Gastrocnemius medialis (tissue), 4 donors: Measurements from ENCODE around the gene KLHL33. TPM values are rescaled to one million over a fixed set of nuclear protein-coding genes. Genes with fewer than 3 reads are reported as not detected.

Source experiments
- ATAC-seq, 2 donors: fragments of 150-250 bp; one replicate each; pipeline ENCODE4 v1.9.1; 2016
- DNase-seq, 2 donors: peaks; one replicate each; pipeline ENCODE4 v3.0.0-alpha.2; 2019
- H3K27ac ChIP-seq, 4 donors: fragments of 200-600 bp; sonication (generic); 1 replicate in 1 of 4; 2 replicates in 3 of 4; pipeline ENCODE4 v1.5.1; 2016 to 2018; ENCODE audit warnings: mild to moderate bottlenecking in 2 of 4, moderate library complexity in 1 of 4
- H3K27me3 ChIP-seq, 3 donors: fragments of 200-600 bp; sonication (generic) in 2 of 3; 1 replicate in 1 of 3; 2 replicates in 2 of 3; pipeline versions ENCODE4 v1.5.1 to v1.6.0; 2016 to 2019; ENCODE audit warnings: mild to moderate bottlenecking in 1 of 3, moderate library complexity in 1 of 3
- H3K36me3 ChIP-seq, 2 donors: fragments of 200-600 bp; sonication (generic) in 1 of 2; one replicate each; pipeline ENCODE4 v1.5.1; 2017 to 2018
- H3K4me1 ChIP-seq, 2 donors: fragments of 200-600 bp; sonication (generic) in 1 of 2; one replicate each; pipeline ENCODE4 v1.5.1; 2016 to 2017; ENCODE audit warnings: mild to moderate bottlenecking in 2 of 2
- H3K4me3 ChIP-seq, 4 donors: fragments of 200-600 bp; sonication (generic) in 3 of 4; 1 replicate in 1 of 4; 2 replicates in 3 of 4; pipeline ENCODE4 v1.5.1; 2016 to 2019; ENCODE audit warnings: mild to moderate bottlenecking in 2 of 4
- H3K9me3 ChIP-seq, 3 donors: fragments of 200-600 bp; sonication (generic) in 2 of 3; 1 replicate in 1 of 3; 2 replicates in 2 of 3; pipeline ENCODE4 v1.5.1; 2016 to 2019
- POLR2A ChIP-seq, 2 donors: fragments of 450-650 bp; IDR thresholded peaks; one replicate each; pipeline ENCODE4 v1.6.1; 2017; ENCODE audit warnings: antibody characterized with exemption in 2 of 2, mild to moderate bottlenecking in 2 of 2, moderate library complexity in 2 of 2
- in situ Hi-C, 4 donors: fragments of 200-750 bp; cut with MboI; loops; one replicate each; pipeline versions ENCODE4 v1.15.0 to v1.8.0; 2017; ENCODE audit warnings: low sequenced_read_pairs in 4 of 4
- intact Hi-C: fragments of 100-400 bp; cut with DNase I; formaldehyde crosslinking; loops from one replicate; pipeline ENCODE4 v1.15.1; 2023; ENCODE audit warnings: low total_unique reads
- total RNA-seq, 4 donors: library from RNA; depleted of rRNA; stranded (reverse); fragments of >200 nt; gene quantifications; one replicate each; pipeline versions ENCODE4 v1.1.0 to v1.2.3, GENCODE V29; 2016
- TF ChIP-seq, protein P1 (sequence below), 5 experiments: fragments of 450-650 bp in 3 of 5; fragments of 200-600 bp in 2 of 5; sonication (generic) in 2 of 5; IDR thresholded peaks in 4 of 5; conservative IDR thresholded peaks in 1 of 5; 1 replicate in 4 of 5; 2 replicates in 1 of 5; pipeline ENCODE4 v1.5.1; 2016 to 2019; ENCODE audit warnings: antibody characterized with exemption in 5 of 5, mild to moderate bottlenecking in 3 of 5, moderate library complexity in 3 of 5

KLHL33 gene
- total RNA-seq, 4 donors from 2014 or later, result 1.9 to 4.7 (median 3.5) TPM

- Histone ChIP-seq H3K27me3 (no peaks in the 10 kb centered on the region), H3K4me3 (no peak overlapping the region), H3K36me3 (peaks cover 0 to 12% of the 10 kb centered on the region in 2 donors), H3K4me1 (peaks cover 7% of the 10 kb centered on the region in 2 donors), H3K9me3 (no peaks in the 10 kb centered on the region), H3K27ac (no peak overlapping the region)
- intact Hi-C loops, result no loop called here
- TF ChIP-seq, protein P1, sequence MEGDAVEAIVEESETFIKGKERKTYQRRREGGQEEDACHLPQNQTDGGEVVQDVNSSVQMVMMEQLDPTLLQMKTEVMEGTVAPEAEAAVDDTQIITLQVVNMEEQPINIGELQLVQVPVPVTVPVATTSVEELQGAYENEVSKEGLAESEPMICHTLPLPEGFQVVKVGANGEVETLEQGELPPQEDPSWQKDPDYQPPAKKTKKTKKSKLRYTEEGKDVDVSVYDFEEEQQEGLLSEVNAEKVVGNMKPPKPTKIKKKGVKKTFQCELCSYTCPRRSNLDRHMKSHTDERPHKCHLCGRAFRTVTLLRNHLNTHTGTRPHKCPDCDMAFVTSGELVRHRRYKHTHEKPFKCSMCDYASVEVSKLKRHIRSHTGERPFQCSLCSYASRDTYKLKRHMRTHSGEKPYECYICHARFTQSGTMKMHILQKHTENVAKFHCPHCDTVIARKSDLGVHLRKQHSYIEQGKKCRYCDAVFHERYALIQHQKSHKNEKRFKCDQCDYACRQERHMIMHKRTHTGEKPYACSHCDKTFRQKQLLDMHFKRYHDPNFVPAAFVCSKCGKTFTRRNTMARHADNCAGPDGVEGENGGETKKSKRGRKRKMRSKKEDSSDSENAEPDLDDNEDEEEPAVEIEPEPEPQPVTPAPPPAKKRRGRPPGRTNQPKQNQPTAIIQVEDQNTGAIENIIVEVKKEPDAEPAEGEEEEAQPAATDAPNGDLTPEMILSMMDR (IDR thresholded peaks at IDR 0.05 in 4 of 5, conservative IDR thresholded peaks at IDR 0.05 in 1 of 5), result no peak
- no peak for TF ChIP-seq POLR2A (IDR thresholded peaks at IDR 0.05)
- DNase-seq, result no peak
- ATAC-seq, result no peak
- in situ Hi-C loops, result no loop called here
These were observed 5.5 kb upstream of the KLHL33 start for GRCh38 chr14:20441461-20441860.

GRCh38 chr14:20440882-20441281, 4.9 kb upstream of the KLHL33 start:
- DNase-seq, result no peak
- Histone ChIP-seq H3K27ac (no peak overlapping the region), H3K4me3 (no peak overlapping the region), H3K27me3 (no peaks in the 10 kb centered on the region), H3K36me3 (peaks cover 0 to 6% of the 10 kb centered on the region in 2 donors), H3K4me1 (peaks cover 12 to 13% of the 10 kb centered on the region in 2 donors), H3K9me3 (no peaks in the 10 kb centered on the region)
- ATAC-seq, result no peak
- intact Hi-C loops (no loop called here), in situ Hi-C loops (no loop called here)
- TF ChIP-seq, protein P1 (IDR thresholded peaks at IDR 0.05 in 4 of 5, conservative IDR thresholded peaks at IDR 0.05 in 1 of 5), result no peak
- TF ChIP-seq POLR2A (IDR thresholded peaks at IDR 0.05), result no peak

- ATAC-seq (no peak), DNase-seq (no peak)
- no peak overlapping the region for H3K27ac ChIP-seq
- no peaks in the 10 kb centered on the region for H3K27me3 ChIP-seq
- intact Hi-C loops (no loop called here), in situ Hi-C loops (no loop called here)
- H3K9me3 ChIP-seq, result no peaks in the 10 kb centered on the region
- peaks cover 0 to 2% of the 10 kb centered on the region in 2 donors for H3K36me3 ChIP-seq
- TF ChIP-seq, protein P1 (IDR thresholded peaks at IDR 0.05 in 4 of 5, conservative IDR thresholded peaks at IDR 0.05 in 1 of 5), result no peak
- no peak for TF ChIP-seq POLR2A (IDR thresholded peaks at IDR 0.05)
- H3K4me1 ChIP-seq, result peaks cover 17% of the 10 kb centered on the region in 2 donors
- H3K4me3 ChIP-seq, result no peak overlapping the region
These were observed 4.5 kb upstream of the KLHL33 start for GRCh38 chr14:20440465-20440864.

DNA sequence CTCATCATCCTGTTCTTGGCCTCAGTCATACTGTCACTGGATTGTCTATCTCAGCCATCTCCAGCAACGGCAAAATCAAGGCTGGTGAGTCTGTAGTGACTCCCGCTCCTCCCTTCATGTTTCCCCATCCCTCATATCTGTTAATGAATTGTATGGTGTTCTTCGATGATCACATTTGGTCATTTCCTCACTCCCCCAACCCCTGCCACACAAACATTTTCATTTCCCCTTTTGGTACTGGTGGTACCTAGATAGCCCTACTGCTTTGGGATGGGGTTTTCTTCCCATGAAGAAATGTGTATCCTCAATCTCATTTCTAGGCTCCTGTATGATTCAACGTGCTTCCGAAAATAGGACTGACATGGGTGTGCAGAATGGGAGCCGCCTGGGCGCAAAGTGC, 2.7 kb upstream of the KLHL33 start:
- Histone ChIP-seq H3K27me3 (no peaks in the 10 kb centered on the region), H3K4me3 (no peak overlapping the region), H3K4me1 (peaks cover 32 to 33% of the 10 kb centered on the region in 2 donors), H3K9me3 (no peaks in the 10 kb centered on the region), H3K36me3 (no peaks in the 10 kb centered on the region), H3K27ac (no peak overlapping the region)
- DNase-seq (no peak), ATAC-seq (no peak)
- in situ Hi-C loops (no loop called here), intact Hi-C loops (no loop called here)
- TF ChIP-seq, protein P1 (IDR thresholded peaks at IDR 0.05 in 4 of 5, conservative IDR thresholded peaks at IDR 0.05 in 1 of 5), result no peak
- no peak for TF ChIP-seq POLR2A (IDR thresholded peaks at IDR 0.05)

GRCh38 chr14:20436363-20436755, 393 bp upstream of the KLHL33 start:
- H3K9me3 ChIP-seq, result no peaks in the 10 kb centered on the region
- H3K27me3 ChIP-seq, result no peaks in the 10 kb centered on the region
- no peaks in the 10 kb centered on the region for H3K36me3 ChIP-seq
- peaks cover 41 to 54% of the 10 kb centered on the region in 2 donors for H3K4me1 ChIP-seq
- peak overlapping the region in 1 of 4 donors; percentile 67 for H3K4me3 ChIP-seq
- in situ Hi-C loops, result no loop called here
- DNase-seq, result no peak
- TF ChIP-seq POLR2A (IDR thresholded peaks at IDR 0.05), result no peak
- TF ChIP-seq, protein P1 (IDR thresholded peaks at IDR 0.05 in 4 of 5, conservative IDR thresholded peaks at IDR 0.05 in 1 of 5), result no peak
- intact Hi-C loops, result no loop called here
- peak overlapping the region; percentile 88 to 98 (median 92) for H3K27ac ChIP-seq
- ATAC-seq, result peak in 1 of 2 donors; percentile 4
